ENCODE data around the gene OR4K17. TPM values are rescaled to one million over a fixed set of nuclear protein-coding genes. Genes with fewer than 3 reads are reported as not detected.
"Not testable (repeated sequence)": the region's sequence is repeated elsewhere in the genome, so short reads cannot be mapped to it uniquely, and the experiment has no call there.

OR4K17 gene
- total RNA-seq, 1 donor from 2014 or later, result not detected

GRCh38 chr14:20118795-20119194, 8.3 kb downstream of the OR4K17 start:
- no peaks in the 10 kb centered on the region for H3K27me3 ChIP-seq (ENCODE audit: low read depth)
- H3K9me3 ChIP-seq (replicated peaks), result peaks cover 53% of the 10 kb centered on the region
- no peak for DNase-seq
- intact Hi-C loops (cut with micrococcal nuclease), result no loop called here
- no peak overlapping the region for H3K4me3 ChIP-seq
- TF ChIP-seq CTCF (IDR thresholded peaks at IDR 0.05; ENCODE audit: borderline replicate concordance), result no peak
- no peaks in the 10 kb centered on the region for H3K36me3 ChIP-seq
- H3K4me1 ChIP-seq, result no peaks in the 10 kb centered on the region
- H3K27ac ChIP-seq (replicated peaks), result no peak overlapping the region

GRCh38 chr14:20138520-20138919, 28.0 kb downstream of the OR4K17 start, which contains the start of gene OR4N5:
OR4N5 (plus strand) TSS chr14:20138820; CDS start chr14:20143736, 4,916 bp downstream.
- DNase-seq, result no peak
- Histone ChIP-seq H3K4me1 (no peaks in the 10 kb centered on the region), H3K4me3 (no peak within 1 kb of the TSS), H3K27ac (replicated peaks) (no peak within 1 kb of the TSS), H3K9me3 (replicated peaks) (no peaks in the 10 kb centered on the region), H3K27me3 (ENCODE audit: low read depth) (no peaks in the 10 kb centered on the region), H3K36me3 (no peaks in the 10 kb centered on the region)
- no peak for TF ChIP-seq CTCF (IDR thresholded peaks at IDR 0.05; ENCODE audit: borderline replicate concordance)
- intact Hi-C loops (cut with micrococcal nuclease), result no loop called here

- Histone ChIP-seq H3K27ac (replicated peaks) (no peak overlapping the region), H3K36me3 (no peaks in the 10 kb centered on the region), H3K27me3 (ENCODE audit: low read depth) (no peaks in the 10 kb centered on the region), H3K4me3 (no peak overlapping the region), H3K4me1 (no peaks in the 10 kb centered on the region), H3K9me3 (replicated peaks) (peaks cover 15% of the 10 kb centered on the region)
- no peak for DNase-seq
- intact Hi-C loops (cut with micrococcal nuclease), result no loop called here
- no peak for TF ChIP-seq CTCF (IDR thresholded peaks at IDR 0.05; ENCODE audit: borderline replicate concordance)
Measured at GRCh38 chr14:20143911-20144310, 33.4 kb downstream of the OR4K17 start.

- H3K27me3 ChIP-seq (ENCODE audit: low read depth), result no peaks in the 10 kb centered on the region
- no peaks in the 10 kb centered on the region for H3K36me3 ChIP-seq
- TF ChIP-seq CTCF (IDR thresholded peaks at IDR 0.05; ENCODE audit: borderline replicate concordance), result no peak
- no peak overlapping the region for H3K27ac ChIP-seq (replicated peaks)
- intact Hi-C loops (cut with micrococcal nuclease), result no loop called here
- H3K9me3 ChIP-seq (replicated peaks), result peaks cover 16% of the 10 kb centered on the region
- no peaks in the 10 kb centered on the region for H3K4me1 ChIP-seq
- H3K4me3 ChIP-seq, result no peak overlapping the region
- DNase-seq, result no peak
Measured at GRCh38 chr14:20144820-20145219, 34.3 kb downstream of the OR4K17 start.

GRCh38 chr14:20164462-20164861, 53.9 kb downstream of the OR4K17 start:
- H3K4me1 ChIP-seq, result no peaks in the 10 kb centered on the region
- H3K27me3 ChIP-seq (ENCODE audit: low read depth), result no peaks in the 10 kb centered on the region
- intact Hi-C loops (cut with micrococcal nuclease), result no loop called here
- no peak overlapping the region for H3K4me3 ChIP-seq
- peaks cover 63% of the 10 kb centered on the region for H3K9me3 ChIP-seq (replicated peaks)
- H3K27ac ChIP-seq (replicated peaks), result no peak overlapping the region
- TF ChIP-seq CTCF (IDR thresholded peaks at IDR 0.05; ENCODE audit: borderline replicate concordance), result no peak
- DNase-seq, result no peak
- H3K36me3 ChIP-seq, result no peaks in the 10 kb centered on the region

- Histone ChIP-seq H3K4me3 (no peak overlapping the region), H3K27me3 (ENCODE audit: low read depth) (no peaks in the 10 kb centered on the region), H3K9me3 (replicated peaks) (peaks cover 51% of the 10 kb centered on the region), H3K36me3 (no peaks in the 10 kb centered on the region), H3K27ac (replicated peaks) (no peak overlapping the region), H3K4me1 (no peaks in the 10 kb centered on the region)
- intact Hi-C loops (cut with micrococcal nuclease), result no loop called here
- TF ChIP-seq CTCF (IDR thresholded peaks at IDR 0.05; ENCODE audit: borderline replicate concordance), result no peak
- no peak for DNase-seq
Measured at GRCh38 chr14:20167091-20167490, 56.6 kb downstream of the OR4K17 start.

- DNase-seq; H3K27ac ChIP-seq (replicated peaks); H3K4me1 ChIP-seq; H3K36me3 ChIP-seq; intact Hi-C loops (cut with micrococcal nuclease); H3K27me3 ChIP-seq (ENCODE audit: low read depth); H3K4me3 ChIP-seq: not testable (repeated sequence)
- H3K9me3 ChIP-seq (replicated peaks), result peaks cover 24% of the 10 kb centered on the region
Measured at GRCh38 chr14:20169852-20170251, 59.3 kb downstream of the OR4K17 start.
